Memory B cell (primary cell): ENCODE measurements around the gene SSB.
"Not testable (repeated sequence)": the region's sequence is repeated elsewhere in the genome, so short reads cannot be mapped to it uniquely, and the experiment has no call there.

Experiments
- ATAC-seq: fragments of 150-1000 bp; cut with Tn5 transposase; 2 replicates; pipeline ENCODE4 v1.10.0; 2021; ENCODE audit warnings: low read depth, mild to moderate bottlenecking, moderate library complexity
- DNase-seq, 2 donors: peaks; one replicate each; pipeline ENCODE4 v3.0.0; 2022; ENCODE audit warnings: low spot score in 2 of 2
- H3K27ac Mint-ChIP-seq: one replicate; pipeline ENCODE4 v1.8.0; 2022; ENCODE audit warnings: mild to moderate bottlenecking, moderate library complexity, mixed read lengths
- H3K27me3 Mint-ChIP-seq: one replicate; pipeline ENCODE4 v1.8.0; 2022; ENCODE audit warnings: mixed read lengths
- H3K36me3 Mint-ChIP-seq: one replicate; pipeline ENCODE4 v1.8.0; 2022; ENCODE audit warnings: mild to moderate bottlenecking, mixed read lengths
- H3K4me1 Mint-ChIP-seq: one replicate; pipeline ENCODE4 v1.8.0; 2022; ENCODE audit warnings: mixed read lengths
- H3K4me3 Mint-ChIP-seq: one replicate; pipeline ENCODE4 v1.8.0; 2022; ENCODE audit warnings: mild to moderate bottlenecking, moderate library complexity, mixed read lengths
- H3K9me3 Mint-ChIP-seq: one replicate; pipeline ENCODE4 v1.8.0; 2022; ENCODE audit warnings: mixed read lengths

Gene SSB

DNA sequence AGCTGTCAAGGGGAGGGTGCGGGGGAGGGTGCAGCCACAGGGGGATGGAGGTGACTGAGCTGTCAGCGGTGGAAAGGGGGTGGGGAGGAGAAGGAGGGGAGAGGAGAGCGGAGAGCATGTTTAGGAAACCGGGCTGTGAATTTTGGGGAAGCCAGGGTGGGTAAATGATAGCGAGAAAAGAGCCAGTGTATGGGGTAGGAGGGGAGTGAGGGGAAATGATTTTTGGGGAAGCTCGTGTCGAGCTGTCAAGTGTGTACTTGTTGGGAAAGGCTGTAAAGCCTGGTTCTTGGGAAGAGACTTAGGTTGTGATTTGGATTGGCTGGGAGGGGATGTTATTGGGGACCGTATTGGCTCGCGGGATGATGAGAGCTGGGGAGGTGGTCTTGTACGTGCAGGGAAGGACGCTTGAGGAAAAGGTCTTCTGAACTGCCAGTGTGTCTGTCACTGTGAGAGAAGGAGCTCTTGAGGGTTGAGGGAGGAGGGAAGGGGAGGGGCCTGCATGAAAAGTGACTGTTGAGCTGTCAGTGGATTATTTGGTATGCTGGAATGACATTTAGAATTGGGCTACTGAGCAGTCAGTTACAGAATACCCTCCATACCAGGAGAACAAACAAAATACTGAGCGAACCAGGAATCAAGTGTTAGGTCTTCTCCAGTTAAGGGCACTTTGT is 29.6 kb downstream of the SSB start:
- H3K36me3 Mint-ChIP-seq = peaks cover 4% of the 10 kb centered on the region
- no peaks in the 10 kb centered on the region for H3K27me3 Mint-ChIP-seq
- DNase-seq (no peak), ATAC-seq (no peak)
- peak overlapping the region; percentile 97 for H3K4me3 Mint-ChIP-seq
- peaks cover 42% of the 10 kb centered on the region for H3K4me1 Mint-ChIP-seq
- H3K27ac Mint-ChIP-seq = peak overlapping the region; percentile 94
- H3K9me3 Mint-ChIP-seq = no peaks in the 10 kb centered on the region

DNA sequence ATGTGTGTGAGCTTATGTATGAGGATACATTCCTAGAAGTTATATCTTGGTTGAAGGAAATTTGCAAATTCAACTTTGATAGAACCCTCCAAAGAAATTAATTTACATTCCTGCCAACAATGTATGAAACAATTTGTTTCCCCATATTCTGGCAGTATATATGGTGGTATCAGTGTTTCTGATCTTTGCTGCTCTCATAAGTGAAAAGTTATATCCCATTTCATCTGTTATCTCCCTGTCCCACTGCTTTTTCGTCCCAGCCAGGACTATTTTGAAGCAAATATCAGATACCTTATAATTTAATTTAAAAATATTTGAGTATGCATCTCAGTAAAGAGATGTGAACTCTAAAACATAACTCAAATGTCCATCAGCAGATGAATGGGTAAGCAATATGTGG is 35.7 kb downstream of the SSB start:
- Mint-ChIP-seq H3K9me3 (no peaks in the 10 kb centered on the region), H3K27ac (no peak overlapping the region), H3K36me3 (peaks cover 2% of the 10 kb centered on the region), H3K27me3 (no peaks in the 10 kb centered on the region), H3K4me3 (no peak overlapping the region), H3K4me1 (peaks cover 26% of the 10 kb centered on the region)
- ATAC-seq (no peak), DNase-seq (no peak)

DNA sequence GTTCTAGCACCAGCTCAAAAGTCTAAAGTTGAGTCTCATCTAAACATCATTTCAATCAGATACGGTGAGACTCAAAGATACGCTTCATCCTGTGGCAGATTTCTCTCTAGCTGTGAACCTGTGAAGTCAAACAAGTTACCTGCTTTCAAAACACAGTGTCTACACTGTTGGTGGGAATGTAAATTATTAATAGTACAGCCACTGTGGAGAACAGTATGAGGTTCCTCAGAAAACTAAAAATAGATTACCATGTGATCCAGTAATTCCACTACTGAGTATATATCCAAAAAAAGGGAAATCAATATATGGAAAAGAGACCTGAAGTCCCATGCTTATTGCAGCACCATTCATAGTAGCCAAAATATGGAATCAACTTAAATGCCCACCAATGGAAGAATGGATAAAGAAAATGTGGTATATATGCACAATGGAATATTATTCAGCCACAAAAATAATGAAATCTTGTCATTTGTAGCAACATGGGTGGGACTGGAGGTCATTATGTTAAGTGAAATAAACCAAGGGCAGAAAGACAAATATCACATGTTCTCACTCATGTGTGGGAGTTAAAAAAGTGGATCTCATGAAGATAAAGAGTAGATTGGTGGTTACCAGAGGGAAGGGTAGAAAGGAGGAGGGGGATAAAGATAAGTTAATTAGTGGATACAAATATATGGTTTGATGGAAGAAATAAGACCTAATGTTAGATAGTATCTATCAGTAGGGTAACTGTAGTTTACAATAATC is 40.2 kb downstream of the SSB start:
- no peaks in the 10 kb centered on the region for H3K27me3 Mint-ChIP-seq
- peaks cover 24% of the 10 kb centered on the region for H3K4me1 Mint-ChIP-seq
- ATAC-seq (no peak), DNase-seq (no peak)
- H3K9me3 Mint-ChIP-seq = no peaks in the 10 kb centered on the region
- peaks cover 5% of the 10 kb centered on the region for H3K36me3 Mint-ChIP-seq
- H3K27ac Mint-ChIP-seq = peak overlapping the region; percentile 0
- H3K4me3 Mint-ChIP-seq = no peak overlapping the region

DNA sequence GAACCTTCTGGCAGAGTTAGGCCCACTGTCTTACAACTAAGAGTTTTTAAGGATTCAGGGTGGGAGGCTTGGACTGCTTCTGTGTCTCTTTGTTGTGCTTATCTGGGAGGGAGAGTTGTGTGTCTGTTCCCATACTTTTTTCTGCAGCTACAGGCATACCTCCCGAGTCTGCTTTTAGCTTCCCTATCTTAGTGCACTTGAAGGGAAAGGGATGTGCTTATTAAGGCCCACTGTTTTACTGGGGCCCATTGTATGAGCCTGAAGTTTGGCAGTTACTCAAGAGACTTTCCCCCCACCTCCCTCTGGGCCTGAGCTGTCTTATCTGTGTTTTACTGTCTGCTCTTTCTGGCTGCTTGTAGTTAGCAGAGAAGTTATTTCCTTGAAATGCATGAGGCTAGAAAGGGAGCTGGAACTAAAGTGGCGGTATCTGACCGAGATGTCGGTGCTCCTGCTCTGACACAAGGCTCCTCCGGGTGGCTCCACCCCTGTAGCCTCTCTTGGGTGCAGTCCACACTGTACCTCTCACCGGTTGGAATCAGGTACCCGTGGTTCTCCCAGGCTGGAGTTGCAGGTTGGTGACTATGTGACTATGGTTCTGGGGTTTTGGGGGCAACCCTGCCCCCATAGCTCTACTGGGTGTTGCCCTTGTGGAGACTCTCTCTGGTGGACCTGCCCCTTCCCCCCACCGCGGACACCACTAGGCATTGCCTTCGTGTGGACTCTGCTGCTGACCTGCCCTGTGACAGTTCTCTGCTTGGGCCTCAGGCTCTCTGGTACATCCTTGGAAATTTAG is 41.5 kb downstream of the SSB start:
- H3K4me1 Mint-ChIP-seq = peaks cover 22% of the 10 kb centered on the region
- peaks cover 5% of the 10 kb centered on the region for H3K36me3 Mint-ChIP-seq
- no peaks in the 10 kb centered on the region for H3K9me3 Mint-ChIP-seq
- peak overlapping the region; percentile 1 for H3K27ac Mint-ChIP-seq
- ATAC-seq = no peak
- H3K27me3 Mint-ChIP-seq = no peaks in the 10 kb centered on the region
- DNase-seq = no peak
- no peak overlapping the region for H3K4me3 Mint-ChIP-seq

DNA sequence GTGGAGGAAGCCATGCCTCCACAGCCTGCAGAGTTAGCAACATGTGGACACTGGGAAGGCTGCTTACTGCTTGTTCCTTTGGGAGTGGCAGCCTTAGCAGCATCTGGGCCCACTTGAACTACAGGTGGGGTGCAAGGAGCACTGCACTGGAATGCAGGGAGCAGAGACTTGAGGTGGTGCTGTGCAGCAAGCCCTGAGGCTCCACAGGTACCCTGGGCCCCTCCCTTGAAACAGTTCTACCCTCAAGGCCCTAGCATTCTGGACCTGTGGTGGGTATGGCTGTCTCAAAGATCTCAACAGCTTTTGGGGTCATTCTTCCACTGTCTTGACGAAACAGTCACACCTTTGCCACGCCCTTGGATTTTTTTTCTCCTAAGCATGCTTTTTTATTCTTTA is 42.1 kb downstream of the SSB start:
- H3K27me3 Mint-ChIP-seq = no peaks in the 10 kb centered on the region
- H3K36me3 Mint-ChIP-seq = peaks cover 7% of the 10 kb centered on the region
- no peak overlapping the region for H3K4me3 Mint-ChIP-seq
- peaks cover 22% of the 10 kb centered on the region for H3K4me1 Mint-ChIP-seq
- H3K9me3 Mint-ChIP-seq = no peaks in the 10 kb centered on the region
- peak overlapping the region; percentile 1 for H3K27ac Mint-ChIP-seq
- DNase-seq (no peak), ATAC-seq (no peak)

DNA sequence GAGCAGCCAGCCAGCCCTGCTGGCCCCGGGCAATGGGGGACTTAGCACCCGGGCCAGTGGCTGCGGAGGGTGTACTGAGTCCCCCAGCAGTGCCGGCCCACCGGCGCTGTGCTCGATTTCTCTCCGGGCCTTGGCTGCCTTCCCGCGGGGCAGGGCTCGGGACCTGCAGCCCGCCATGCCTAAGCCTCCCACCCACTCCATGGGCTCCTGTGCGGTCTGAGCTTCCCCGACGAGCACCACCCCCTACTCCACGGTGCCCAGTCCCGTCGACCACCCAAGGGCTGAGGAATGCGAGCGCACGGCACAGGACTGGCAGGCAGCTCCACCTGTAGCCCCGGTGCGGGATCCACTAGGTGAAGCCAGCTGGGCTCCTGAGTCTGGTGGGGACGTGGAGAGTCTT is 43.0 kb downstream of the SSB start:
- H3K27me3 Mint-ChIP-seq, H3K27ac Mint-ChIP-seq, H3K9me3 Mint-ChIP-seq, ATAC-seq, H3K4me3 Mint-ChIP-seq, DNase-seq: not testable (repeated sequence)
- peaks cover 26% of the 10 kb centered on the region for H3K4me1 Mint-ChIP-seq
- H3K36me3 Mint-ChIP-seq = peaks cover 11% of the 10 kb centered on the region

DNA sequence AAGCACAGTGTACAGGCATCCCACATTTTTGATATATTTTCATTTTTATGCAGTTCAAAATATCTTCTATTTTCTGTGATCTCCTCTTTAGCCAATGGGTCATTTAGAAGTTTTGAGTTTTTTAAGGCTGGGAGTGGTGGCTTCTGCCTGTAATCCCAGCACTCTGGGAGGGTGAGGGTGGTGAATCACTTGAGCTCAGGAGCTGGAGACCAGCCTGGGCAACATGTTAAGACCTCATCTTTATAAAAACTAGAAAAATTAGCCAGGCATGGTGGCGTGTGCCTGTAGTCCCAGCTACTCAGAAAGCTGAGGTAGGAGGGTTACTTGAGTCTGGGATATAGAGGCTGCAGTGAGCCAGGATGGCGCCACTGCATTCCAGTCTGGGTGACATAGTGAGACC is 46.3 kb downstream of the SSB start:
- ATAC-seq (no peak), DNase-seq (no peak)
- H3K27ac Mint-ChIP-seq = no peak overlapping the region
- H3K4me1 Mint-ChIP-seq = peaks cover 21% of the 10 kb centered on the region
- peaks cover 18% of the 10 kb centered on the region for H3K36me3 Mint-ChIP-seq
- no peak overlapping the region for H3K4me3 Mint-ChIP-seq
- H3K27me3 Mint-ChIP-seq = no peaks in the 10 kb centered on the region
- no peaks in the 10 kb centered on the region for H3K9me3 Mint-ChIP-seq

DNA sequence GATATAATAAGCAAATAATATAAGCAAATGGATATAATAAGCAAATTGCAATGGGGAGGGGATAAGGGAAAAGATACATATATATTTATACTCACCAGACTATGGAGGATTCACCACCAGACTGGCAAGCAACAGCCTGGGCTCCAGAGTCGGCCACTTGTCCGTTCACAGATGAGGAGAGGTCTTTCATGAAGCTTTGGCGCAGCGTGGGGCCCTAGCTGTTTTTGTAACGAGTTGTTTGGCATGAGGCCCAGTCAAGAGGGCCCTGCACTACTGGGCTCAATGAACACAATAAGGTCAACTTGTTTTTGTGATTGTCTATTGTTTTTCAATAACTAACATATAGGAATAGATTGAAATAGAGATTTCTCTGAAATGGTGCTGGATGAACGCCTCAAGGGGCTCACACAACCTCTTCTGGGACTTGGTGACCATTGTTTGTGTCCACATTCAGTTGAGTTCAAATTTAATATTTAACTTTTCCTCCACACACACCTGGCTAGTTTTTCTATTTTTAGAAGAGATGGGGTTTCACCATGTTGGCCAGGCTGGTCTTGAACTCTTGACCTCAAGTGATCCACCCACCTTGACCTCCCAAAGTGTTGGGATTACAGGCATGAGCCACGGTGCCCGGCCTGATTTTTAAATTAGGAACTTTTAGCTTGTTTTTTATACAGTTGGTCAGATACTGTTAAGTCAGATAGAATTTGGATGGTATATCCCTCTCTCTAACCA is 50.5 kb downstream of the SSB start:
- not testable (repeated sequence) for ATAC-seq, H3K27me3 Mint-ChIP-seq, H3K27ac Mint-ChIP-seq, H3K9me3 Mint-ChIP-seq, H3K4me3 Mint-ChIP-seq, DNase-seq
- peaks cover 14% of the 10 kb centered on the region for H3K36me3 Mint-ChIP-seq
- peaks cover 28% of the 10 kb centered on the region for H3K4me1 Mint-ChIP-seq

DNA sequence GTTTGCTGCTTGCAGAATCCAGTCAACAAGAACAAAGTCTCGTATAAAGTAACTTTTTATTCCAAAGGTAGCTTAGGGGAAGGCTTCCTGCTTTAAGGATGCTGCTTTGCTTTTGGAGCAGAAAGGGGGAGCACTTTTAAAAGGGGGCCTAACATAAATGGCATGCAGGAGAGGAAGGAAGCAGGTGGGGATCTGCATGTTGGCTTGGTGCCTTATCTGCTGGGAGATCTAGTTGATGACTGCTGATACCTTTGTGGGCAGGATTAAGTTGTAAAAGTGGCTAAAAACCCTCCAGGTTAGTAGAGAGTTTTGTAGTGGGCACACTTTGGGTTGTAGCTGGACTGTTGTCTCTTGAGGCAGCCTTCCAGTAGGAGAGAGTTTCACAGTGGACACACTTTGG is 51.0 kb downstream of the SSB start:
- H3K9me3 Mint-ChIP-seq = no peaks in the 10 kb centered on the region
- H3K4me1 Mint-ChIP-seq = peaks cover 28% of the 10 kb centered on the region
- no peaks in the 10 kb centered on the region for H3K27me3 Mint-ChIP-seq
- no peak overlapping the region for H3K4me3 Mint-ChIP-seq
- peaks cover 14% of the 10 kb centered on the region for H3K36me3 Mint-ChIP-seq
- no peak for ATAC-seq
- DNase-seq = no peak
- no peak overlapping the region for H3K27ac Mint-ChIP-seq

DNA sequence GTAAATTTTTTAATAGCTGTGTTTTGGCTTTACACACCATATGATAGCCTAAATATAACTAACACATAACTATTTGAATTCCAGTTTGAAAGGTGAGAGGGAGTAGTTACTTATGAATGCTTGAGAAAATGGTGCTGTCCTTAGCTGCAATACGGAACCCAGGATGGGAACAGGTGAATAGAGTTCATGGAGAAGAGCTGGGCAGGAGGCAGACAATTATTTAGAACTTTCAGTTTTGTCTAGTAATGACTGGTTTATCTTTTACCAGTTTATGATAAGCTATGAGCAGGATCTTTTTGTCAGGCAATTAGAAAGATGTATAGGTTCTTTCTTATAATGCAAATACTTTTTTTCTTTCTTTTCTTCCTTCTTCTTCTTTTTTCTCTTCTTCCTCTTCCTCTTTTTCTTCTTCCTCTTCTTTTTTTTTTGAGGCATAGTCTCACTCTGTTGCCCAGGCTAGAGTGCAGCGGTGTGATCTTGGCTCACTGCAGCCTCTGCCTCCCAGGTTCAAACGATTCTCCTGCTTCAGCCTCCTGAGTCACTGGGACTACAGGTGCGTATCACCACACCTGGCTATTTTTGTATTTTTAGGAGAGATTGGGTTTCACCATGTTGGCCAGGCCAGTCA is 54.5 kb downstream of the SSB start:
- H3K4me1 Mint-ChIP-seq = peaks cover 17% of the 10 kb centered on the region
- ATAC-seq (peak; percentile 31), DNase-seq (no peak)
- peaks cover 7% of the 10 kb centered on the region for H3K36me3 Mint-ChIP-seq
- H3K27ac Mint-ChIP-seq = peak overlapping the region; percentile 24
- no peaks in the 10 kb centered on the region for H3K9me3 Mint-ChIP-seq
- peak overlapping the region; percentile 61 for H3K4me3 Mint-ChIP-seq
- no peaks in the 10 kb centered on the region for H3K27me3 Mint-ChIP-seq

DNA sequence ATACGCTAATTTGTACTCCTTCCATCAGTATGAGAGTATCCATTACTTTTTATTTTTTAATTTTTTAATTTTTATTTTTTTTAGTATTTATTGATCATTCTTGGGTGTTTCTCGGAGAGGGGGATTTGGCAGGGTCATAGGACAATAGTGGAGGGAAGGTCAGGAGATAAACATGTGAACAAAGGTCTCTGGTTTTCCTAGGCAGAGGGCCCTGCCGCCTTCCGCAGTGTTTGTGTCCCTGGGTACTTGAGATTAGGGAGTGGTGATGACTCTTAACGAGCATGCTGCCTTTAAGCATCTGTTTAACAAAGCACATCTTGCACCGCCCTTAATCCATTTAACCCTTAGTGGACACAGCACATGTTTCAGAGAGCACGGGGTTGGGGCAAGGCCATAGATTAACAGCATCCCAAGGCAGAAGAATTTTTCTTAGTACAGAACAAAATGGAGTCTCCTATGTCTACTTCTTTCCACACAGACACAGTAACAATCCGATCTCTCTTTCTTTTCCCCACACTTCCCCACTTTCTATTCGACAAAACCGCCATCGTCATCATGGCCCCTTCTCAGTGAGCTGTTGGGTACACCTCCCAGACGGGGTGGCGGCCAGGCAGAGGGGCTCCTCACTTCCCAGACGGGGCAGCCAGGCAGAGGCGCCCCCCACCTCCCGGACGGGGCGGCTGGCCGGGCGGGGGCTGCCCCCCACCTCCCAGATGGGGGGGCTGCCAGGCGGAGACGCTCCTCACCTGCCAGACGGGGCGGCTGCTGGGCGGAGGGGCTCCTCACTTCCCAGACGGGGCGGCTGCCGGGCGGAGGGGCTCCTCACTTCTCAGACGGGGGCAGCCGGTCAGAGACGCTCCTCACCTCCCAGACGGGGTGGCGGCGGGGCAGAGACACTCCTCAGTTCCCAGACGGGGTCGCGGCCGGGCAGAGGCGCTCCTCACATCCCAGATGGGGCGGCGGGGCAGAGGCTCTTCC is 56.9 kb downstream of the SSB start:
- ATAC-seq, H3K27me3 Mint-ChIP-seq, H3K4me3 Mint-ChIP-seq, H3K36me3 Mint-ChIP-seq, H3K27ac Mint-ChIP-seq, DNase-seq, H3K9me3 Mint-ChIP-seq: not testable (repeated sequence)
- peaks cover 16% of the 10 kb centered on the region for H3K4me1 Mint-ChIP-seq

DNA sequence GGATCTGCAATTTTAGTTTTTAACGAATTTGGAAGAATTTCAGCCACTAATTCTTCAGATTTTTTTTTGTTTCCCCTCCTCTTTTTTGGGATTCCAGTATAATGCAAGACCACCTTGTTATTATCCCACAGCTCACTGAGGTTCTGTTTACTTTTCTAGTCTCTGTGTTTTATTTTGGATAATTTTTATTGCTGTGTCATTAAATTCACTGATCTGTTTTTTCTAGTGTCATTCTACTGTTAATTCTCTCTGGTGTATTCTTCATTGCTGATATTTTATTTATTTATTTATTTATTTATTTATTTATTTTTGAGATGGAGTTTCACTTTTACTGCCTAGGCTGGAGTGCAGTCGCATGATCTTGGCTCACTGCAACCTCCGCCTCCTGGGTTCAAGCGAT is 60.8 kb downstream of the SSB start:
- Mint-ChIP-seq H3K4me1 (peaks cover 7% of the 10 kb centered on the region), H3K4me3 (no peak overlapping the region), H3K27ac (no peak overlapping the region), H3K9me3 (no peaks in the 10 kb centered on the region), H3K36me3 (peaks cover 12% of the 10 kb centered on the region), H3K27me3 (no peaks in the 10 kb centered on the region)
- DNase-seq = no peak
- ATAC-seq = no peak

DNA sequence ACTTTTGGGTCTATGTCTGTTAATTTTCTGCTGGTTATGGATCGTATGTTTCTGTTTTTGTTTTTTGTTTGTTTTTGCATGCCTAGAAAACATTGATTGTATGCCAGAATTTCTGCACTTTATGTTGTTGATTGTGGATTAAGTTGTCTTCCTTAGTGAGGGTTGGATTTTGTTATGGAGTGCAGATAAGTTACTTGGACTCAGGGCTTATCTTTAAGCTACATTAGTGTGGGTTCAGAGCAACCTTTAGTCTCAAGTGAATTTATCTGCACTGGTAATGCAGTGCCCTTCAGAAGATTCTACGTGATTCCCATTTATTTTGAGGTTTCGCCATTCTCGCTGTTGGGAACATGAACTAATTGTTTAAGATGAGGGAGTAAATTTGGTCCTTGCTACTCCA is 61.5 kb downstream of the SSB start:
- Mint-ChIP-seq H3K4me3 (no peak overlapping the region), H3K27me3 (no peaks in the 10 kb centered on the region), H3K9me3 (no peaks in the 10 kb centered on the region), H3K36me3 (peaks cover 12% of the 10 kb centered on the region), H3K4me1 (peaks cover 7% of the 10 kb centered on the region), H3K27ac (no peak overlapping the region)
- ATAC-seq (no peak), DNase-seq (no peak)
